ENCODE data around the gene SCGB3A2.

SCGB3A2 gene

GRCh38 chr5:147911427-147911826, 32.9 kb downstream of the SCGB3A2 start:
- DNase-seq = no peak

GRCh38 chr5:147912011-147912410, 33.5 kb downstream of the SCGB3A2 start:
- no peak for DNase-seq

DNA sequence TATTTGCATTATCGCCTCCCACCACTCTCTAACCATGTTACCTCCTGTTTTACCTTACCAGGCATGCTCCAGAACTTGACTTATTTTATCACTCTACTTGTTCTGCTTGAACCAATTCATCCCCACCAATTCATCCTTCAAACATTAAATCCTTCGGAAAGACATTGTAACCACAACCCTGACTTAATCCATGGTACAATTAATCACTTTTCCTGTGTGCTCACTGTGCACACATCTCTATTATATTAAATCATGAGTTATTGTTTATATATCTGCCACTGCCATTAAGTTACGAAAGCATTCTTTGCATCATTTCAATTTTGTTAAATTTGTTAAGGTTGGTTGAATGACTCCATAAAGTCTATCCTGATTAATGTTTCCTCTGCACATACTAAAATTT, 35.3 kb downstream of the SCGB3A2 start:
- DNase-seq = no peak

GRCh38 chr5:147918101-147918685, 39.7 kb downstream of the SCGB3A2 start:
- no peak for DNase-seq

DNA sequence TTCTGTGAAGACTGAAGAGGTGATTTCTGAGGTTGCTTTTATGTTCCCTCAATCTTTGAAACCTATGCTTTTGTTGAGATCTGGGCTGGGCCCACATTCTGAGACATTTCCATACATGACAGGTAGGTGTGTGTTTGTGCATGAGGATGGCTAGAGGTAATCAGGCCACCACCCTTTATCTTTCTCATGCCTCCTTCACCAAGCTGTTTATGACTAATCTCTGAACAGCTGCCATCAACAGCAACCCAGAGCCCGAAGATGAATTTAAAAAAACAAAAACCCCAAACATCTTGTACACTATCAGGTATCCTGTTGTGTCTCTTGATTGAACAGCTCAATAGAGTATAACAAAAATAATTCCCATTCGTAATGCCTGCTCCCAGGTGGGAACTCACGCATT, 40.4 kb downstream of the SCGB3A2 start:
- no peak for DNase-seq

DNA sequence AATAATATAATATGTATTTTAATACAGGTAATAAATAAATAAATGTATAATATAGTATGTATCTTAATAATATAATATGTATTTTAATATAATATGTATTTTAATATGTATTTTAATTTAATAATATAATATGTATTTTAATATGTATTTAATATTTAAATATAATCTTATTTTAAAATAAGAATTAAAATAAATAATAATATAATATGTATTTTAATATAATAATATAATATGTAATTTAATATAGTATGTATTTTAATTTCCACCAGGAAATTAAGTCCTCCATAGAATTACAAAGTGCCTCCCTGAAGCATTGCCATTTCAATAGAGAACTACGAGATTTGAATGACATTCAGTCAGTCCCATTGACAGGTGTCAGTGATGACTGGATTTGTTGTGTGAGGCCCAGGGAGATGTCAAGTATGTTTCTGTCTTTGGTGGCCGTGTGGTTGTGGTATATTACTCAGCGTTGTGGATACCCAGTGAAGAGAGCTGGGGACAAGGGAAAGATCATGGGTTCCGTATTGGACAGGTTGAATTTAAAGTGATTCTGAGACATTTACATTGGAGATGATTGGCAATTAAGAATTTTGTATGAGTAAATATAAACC, 42.0 kb downstream of the SCGB3A2 start:
- DNase-seq = no peak

DNA sequence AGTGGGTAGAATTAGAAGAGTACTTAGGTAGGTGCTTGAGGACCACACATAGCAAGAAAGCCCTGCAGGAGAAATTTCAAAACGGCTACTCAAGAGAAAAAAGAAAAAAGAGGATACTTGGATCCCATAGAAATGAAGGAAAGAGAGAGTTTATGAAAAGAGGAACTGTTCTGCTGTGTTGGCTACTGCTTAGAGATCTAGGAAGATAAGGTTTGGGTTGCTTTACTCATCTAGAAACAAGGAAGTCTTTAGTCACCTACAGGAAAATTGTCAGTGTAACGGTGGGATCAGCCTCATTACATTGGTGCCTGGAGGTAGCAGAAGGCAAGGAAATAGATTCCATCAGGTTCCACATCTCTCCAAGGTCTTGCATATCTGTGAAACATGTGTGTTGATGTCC, 42.6 kb downstream of the SCGB3A2 start:
- DNase-seq = no peak

- DNase-seq = no peak
Measured at GRCh38 chr5:147925020-147925419, 46.5 kb downstream of the SCGB3A2 start.

DNA sequence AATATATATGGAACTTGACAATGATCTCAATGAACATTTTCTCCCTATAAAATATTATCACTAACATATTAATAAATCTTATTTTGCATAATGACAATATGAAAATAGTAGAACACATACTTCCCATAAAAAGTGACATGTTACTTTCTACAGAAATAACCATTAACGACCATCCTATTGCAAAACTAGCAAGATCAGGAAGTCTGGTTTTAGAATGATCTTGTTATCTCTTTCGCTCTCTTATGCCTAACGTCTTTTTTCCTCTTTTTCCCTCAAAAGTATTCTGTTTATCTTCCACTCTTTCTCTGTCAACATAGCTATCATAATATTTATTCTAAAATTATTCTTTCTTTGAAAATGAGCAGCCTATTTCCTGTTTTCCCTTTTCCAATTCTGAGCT, 49.4 kb downstream of the SCGB3A2 start:
- no peak for DNase-seq

DNA sequence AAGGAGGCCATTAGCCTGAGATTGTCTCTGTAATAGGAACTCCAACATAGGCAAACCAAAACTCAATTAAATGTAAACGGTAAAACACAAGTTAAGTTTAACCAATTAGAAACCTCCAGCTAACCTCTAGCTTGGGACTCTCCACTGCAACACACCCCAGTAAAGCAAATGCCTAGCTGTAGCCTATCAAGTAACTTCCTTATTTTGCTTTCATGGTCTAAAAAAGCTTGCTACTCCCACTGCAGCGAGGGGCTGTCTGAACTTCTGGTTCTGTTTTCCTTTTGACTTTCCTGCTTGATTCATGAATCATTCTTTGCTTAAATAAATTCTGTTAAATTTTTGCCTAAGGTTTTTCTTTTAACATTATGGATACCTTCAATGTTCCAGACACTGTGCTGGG, 52.3 kb downstream of the SCGB3A2 start:
- no peak for DNase-seq

Measured in activated naive CD4-positive, alpha-beta T cell treated with anti-CD3 and anti-CD28 coated beads, Interleukin-2, amount 50 U/mL, for 16 hours (primary cell).